Bronchial epithelial cell (primary cell): ENCODE measurements around the gene EMP2. TPM values are rescaled to one million over a fixed set of nuclear protein-coding genes. Genes with fewer than 3 reads are reported as not detected.
A peak's percentile ranks its signal among the peaks of the same experiment; 100 is the strongest.
"Not testable (repeated sequence)": the region's sequence is repeated elsewhere in the genome, so short reads cannot be mapped to it uniquely, and the experiment has no call there.

Source experiments
- DNase-seq: peaks from one replicate; pipeline ENCODE4 v3.0.0-alpha.2; 2010; ENCODE audit warnings: low read depth
- FAIRE-seq: peaks from 2 replicates; lab custom pipeline; 2011; peaks lifted over from hg19 to GRCh38; lab: Jason Lieb, UNC
- H3K27me3 ChIP-seq: 2 replicates; pipeline ENCODE4 v1.5.1; 2011; ENCODE audit warnings: low read length; ENCODE audit not compliant: control insufficient read depth, insufficient read depth
- H3K36me3 ChIP-seq: 2 replicates; pipeline ENCODE4 v1.5.1; 2011; ENCODE audit warnings: low read length; ENCODE audit not compliant: control insufficient read depth, insufficient read depth
- H3K4me3 ChIP-seq: 2 replicates; pipeline ENCODE4 v1.5.1; 2011; ENCODE audit warnings: mild to moderate bottlenecking, low read depth, low read length, control low read depth
- total RNA-seq: library from RNA; depleted of rRNA; stranded (reverse); fragments of >200 nt; gene quantifications from 2 replicates; pipeline ENCODE4 v1.2.1, GENCODE V29; 2014
- TF ChIP-seq, protein P1 (sequence below): IDR thresholded peaks from 2 replicates; pipeline ENCODE4 v1.5.1; 2011; ENCODE audit warnings: mild to moderate bottlenecking, moderate library complexity, low read length, control low read depth, inconsistent platforms; ENCODE audit not compliant: insufficient read depth, severe bottlenecking

EMP2 gene
- total RNA-seq, 1 donor from 2014 or later: 15.5 TPM

DNA sequence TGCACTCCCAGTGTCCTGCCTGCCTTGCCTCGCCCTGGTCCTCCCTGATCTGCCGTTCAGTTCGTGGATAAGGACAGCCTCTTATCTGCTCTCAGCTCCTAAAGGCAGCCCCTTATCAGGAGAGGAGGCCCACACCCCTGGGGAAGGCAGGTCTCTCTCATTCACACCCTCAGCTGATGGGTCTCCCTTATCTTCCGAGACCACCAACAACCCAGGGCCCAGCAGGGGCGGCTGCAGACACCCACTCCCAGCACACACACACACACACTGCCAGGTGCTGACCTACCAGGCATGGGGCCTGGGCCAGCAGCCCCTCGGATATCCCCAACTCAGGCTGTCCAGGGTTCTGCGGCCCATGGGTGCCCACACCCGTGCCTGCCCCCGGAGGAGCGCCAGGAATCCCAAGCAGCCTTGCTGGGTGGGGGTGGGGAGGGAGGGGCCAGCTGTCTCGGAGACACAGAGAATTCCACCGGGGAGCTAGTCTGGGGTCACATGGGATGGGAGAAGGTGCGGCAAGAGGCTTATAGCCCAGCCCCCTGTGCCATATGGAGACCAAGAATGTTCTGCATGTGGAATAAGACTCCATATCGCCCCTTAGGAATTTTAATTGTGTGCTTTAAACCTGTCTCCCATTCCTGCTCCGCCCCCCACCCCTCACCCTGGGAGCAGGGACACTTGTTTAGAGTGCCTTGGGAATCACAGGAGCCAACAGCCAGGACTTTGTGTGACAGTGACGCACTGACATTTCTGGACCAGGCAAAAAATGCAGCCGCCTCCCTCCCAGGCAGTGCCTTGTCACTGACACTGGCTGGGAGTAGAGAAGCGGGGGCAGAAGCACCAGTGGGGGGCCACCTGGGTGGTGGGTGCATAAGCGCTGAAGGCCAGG, 41.9 kb upstream of the EMP2 start:
- no peak for FAIRE-seq
- TF ChIP-seq, protein P1, sequence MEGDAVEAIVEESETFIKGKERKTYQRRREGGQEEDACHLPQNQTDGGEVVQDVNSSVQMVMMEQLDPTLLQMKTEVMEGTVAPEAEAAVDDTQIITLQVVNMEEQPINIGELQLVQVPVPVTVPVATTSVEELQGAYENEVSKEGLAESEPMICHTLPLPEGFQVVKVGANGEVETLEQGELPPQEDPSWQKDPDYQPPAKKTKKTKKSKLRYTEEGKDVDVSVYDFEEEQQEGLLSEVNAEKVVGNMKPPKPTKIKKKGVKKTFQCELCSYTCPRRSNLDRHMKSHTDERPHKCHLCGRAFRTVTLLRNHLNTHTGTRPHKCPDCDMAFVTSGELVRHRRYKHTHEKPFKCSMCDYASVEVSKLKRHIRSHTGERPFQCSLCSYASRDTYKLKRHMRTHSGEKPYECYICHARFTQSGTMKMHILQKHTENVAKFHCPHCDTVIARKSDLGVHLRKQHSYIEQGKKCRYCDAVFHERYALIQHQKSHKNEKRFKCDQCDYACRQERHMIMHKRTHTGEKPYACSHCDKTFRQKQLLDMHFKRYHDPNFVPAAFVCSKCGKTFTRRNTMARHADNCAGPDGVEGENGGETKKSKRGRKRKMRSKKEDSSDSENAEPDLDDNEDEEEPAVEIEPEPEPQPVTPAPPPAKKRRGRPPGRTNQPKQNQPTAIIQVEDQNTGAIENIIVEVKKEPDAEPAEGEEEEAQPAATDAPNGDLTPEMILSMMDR: no peak
- Histone ChIP-seq H3K4me3 (no peak overlapping the region), H3K27me3 (no peaks in the 10 kb centered on the region), H3K36me3 (no peaks in the 10 kb centered on the region)
- no peak for DNase-seq

DNA sequence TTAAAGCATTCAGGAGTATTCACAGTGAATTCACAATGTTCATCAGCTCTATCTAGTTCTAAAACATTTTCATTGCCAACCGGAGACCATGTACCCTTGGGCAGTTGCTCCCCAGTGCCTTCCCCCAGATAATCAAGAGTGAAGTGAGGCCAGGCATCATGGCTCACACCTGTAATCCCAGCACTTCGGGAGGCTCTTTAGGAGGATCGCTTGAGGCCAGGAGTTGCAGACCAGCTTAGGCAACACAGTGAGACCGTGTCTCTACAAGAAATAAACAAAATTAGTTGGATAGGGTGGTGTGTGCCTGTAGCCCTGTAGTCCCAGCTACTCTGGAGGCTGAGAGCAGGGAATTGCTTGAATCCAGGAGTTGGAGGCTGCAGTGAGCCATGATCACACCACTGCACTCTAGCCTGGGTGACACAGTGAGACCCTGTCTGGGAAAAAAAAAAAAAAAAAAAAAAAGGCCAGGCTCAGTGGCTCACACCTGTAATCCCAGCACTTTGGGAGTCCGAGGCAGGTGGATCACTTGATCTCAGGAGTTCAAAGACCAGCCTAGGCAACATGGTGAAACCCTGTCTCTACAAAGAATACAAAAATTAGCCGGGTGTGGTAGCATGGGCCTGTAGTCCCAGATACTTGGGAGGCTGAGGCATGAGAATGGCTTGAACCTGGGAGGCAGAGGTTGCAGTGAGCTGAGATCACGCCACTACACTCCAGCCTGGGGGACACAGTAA, 41.0 kb upstream of the EMP2 start:
- DNase-seq, H3K27me3 ChIP-seq, H3K4me3 ChIP-seq, FAIRE-seq, H3K36me3 ChIP-seq: not testable (repeated sequence)

DNA sequence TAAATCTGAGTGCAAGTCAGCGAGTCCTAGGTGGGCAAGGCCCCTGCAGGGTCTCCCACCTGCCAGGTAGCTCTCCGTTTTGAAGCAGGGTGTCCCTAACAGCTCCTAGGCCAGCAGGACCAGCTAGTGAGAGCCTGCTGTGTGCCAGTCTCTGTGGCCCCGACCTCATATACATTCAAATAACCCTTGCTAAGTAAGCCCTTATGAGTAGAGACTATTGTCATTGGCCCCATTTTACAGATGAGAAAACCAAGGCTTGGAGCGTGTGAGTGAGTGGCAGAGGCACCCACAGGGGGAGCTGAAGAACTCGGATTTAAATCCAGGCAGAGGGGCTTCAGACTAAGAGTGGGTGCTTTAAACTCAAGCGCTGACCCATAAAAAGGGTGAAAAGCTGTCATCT, 39.7 kb upstream of the EMP2 start:
- FAIRE-seq (no peak), DNase-seq (no peak)
- Histone ChIP-seq H3K4me3 (no peak overlapping the region), H3K27me3 (no peaks in the 10 kb centered on the region), H3K36me3 (no peaks in the 10 kb centered on the region)
- TF ChIP-seq, protein P1: no peak

DNA sequence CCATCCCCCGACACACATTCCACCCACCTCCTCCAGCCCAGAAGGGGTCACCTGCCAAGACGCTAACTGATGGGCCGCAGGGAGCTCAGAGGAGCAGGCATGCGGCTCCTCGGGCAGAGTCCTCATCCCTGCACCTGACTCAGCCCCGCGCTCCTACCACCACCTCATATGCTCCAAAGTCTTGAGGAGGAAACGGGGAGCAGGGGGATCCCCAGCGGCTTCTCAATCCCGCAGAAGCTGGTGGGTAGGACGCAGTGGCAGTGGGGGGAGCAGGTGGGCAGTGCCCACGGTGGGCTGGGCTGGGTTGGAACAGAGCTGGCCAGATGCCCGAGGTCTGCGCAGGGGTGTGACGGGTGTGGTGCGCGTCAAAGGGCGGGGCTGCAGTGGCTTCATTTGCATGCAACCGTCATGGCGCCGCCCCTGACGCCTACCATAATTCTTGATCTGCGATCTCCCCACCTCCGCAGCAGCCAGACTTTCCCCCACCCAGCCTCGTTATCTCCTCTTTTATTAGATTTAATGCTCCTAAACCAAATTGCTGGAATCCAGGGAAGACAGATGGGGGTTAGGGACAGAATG, 39.0 kb upstream of the EMP2 start:
- no peaks in the 10 kb centered on the region for H3K27me3 ChIP-seq
- TF ChIP-seq, protein P1: no peak
- H3K36me3 ChIP-seq: no peaks in the 10 kb centered on the region
- DNase-seq (no peak), FAIRE-seq (no peak)
- peak overlapping the region; percentile 20 for H3K4me3 ChIP-seq

DNA sequence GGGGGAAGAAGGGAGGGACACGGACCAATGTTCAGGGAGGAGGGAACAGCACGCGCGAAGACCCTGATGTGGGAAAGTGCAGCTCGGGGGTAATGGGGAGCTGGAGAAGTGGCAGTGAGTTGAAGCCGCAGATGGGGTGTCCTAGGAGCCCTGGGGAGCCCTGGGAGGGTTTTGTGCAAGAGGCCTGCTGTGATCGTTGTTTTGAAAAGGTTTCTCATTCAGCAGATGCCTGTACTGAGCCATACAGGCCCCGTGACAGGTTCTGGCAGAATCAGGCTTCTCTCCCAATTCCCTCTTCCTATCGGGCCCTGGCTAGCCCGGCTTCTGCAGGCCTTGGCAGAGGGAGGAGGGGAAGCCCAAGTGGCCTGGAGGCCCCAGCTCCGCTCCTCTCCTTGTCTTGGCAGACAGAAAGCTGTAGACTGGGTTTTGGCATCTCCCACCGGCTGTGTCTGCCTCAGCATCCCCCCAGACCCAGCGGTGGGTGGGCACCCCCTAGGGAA, 38.4 kb upstream of the EMP2 start:
- Histone ChIP-seq H3K4me3 (peak overlapping the region; percentile 20), H3K36me3 (no peaks in the 10 kb centered on the region), H3K27me3 (no peaks in the 10 kb centered on the region)
- FAIRE-seq: no peak
- DNase-seq: no peak
- TF ChIP-seq, protein P1: no peak
